HepG2 (cell line): ENCODE data around the gene LYPD1. TPM values are rescaled to one million over a fixed set of nuclear protein-coding genes. Genes with fewer than 3 reads are reported as not detected.

Source experiments
- ADNP ChIP-seq: sonication (generic); formaldehyde crosslinking; IDR thresholded peaks from 2 replicates; pipeline ENCODE4 v1.4.0; 2020; ENCODE audit warnings: missing genetic modification reagents
- FOXC1 ChIP-seq: sonication (generic); formaldehyde crosslinking; IDR thresholded peaks from 2 replicates; pipeline ENCODE4 v1.8.0; 2022; ENCODE audit warnings: mild to moderate bottlenecking, missing genetic modification reagents, borderline replicate concordance
- SIN3A ChIP-seq: IDR thresholded peaks from 2 replicates; pipeline ENCODE4 v1.6.1; 2011; ENCODE audit warnings: low read depth, mild to moderate bottlenecking, control low read depth, low read length, borderline replicate concordance
- ZFP90 ChIP-seq: sonication (generic); formaldehyde crosslinking; IDR thresholded peaks from 2 replicates; pipeline ENCODE4 v1.8.0; 2022; ENCODE audit warnings: missing genetic modification reagents, mild to moderate bottlenecking, inconsistent platforms, borderline replicate concordance
- ZNF225 ChIP-seq: sonication (generic); formaldehyde crosslinking; IDR thresholded peaks from 2 replicates; pipeline ENCODE4 v1.4.0; 2020; ENCODE audit warnings: mild to moderate bottlenecking, missing genetic modification reagents
- ZNF3 ChIP-seq: IDR thresholded peaks from 2 replicates; pipeline ENCODE4 v1.7.0; 2017; ENCODE audit warnings: inconsistent platforms
- ZNF383 ChIP-seq: sonication (generic); formaldehyde crosslinking; IDR thresholded peaks from 2 replicates; pipeline ENCODE4 v1.4.0; 2020; ENCODE audit warnings: missing genetic modification reagents, mild to moderate bottlenecking, borderline replicate concordance
- polyA plus RNA-seq, 8 experiments: library from polyadenylated mRNA; depleted of rRNA in 3 of 8; stranded (reverse) in 7 of 8; unstranded in 1 of 8; fragments of >200 nt; fragmentation: Illumina TruSeq in 4 of 8; extraction: Trizol in 4 of 8; gene quantifications; 2 replicates each; pipeline versions ENCODE4 v1.2.1 to v1.2.3, GENCODE V29; 2011 to 2016; ENCODE audit warnings: low read depth in 4 of 8, missing spikeins in 1 of 8, mixed read lengths in 1 of 8; ENCODE audit not compliant: insufficient read depth in 1 of 8
- total RNA-seq, 5 experiments: library from RNA; depleted of rRNA; stranded (reverse); fragments of >200 nt; fragmentation: Illumina TruSeq; extraction: Trizol; gene quantifications; 2 replicates each; pipeline ENCODE4 v1.2.3, GENCODE V29; 2016; ENCODE audit warnings: low read depth in 1 of 5
- TF ChIP-seq, protein P1 (sequence below): sonication (generic); formaldehyde crosslinking; IDR thresholded peaks from 2 replicates; pipeline ENCODE4 v1.4.0; 2020; ENCODE audit warnings: missing genetic modification reagents
- TF ChIP-seq, protein P2 (sequence below): IDR thresholded peaks from 2 replicates; pipeline ENCODE4 v1.6.1; 2012; ENCODE audit warnings: low read depth, low read length, improper control_type of control experiment

LYPD1 gene
- total and polyA plus RNA-seq, 2 of the 13 experiments (the other 11 are each of a cell fraction or from before 2014, with no cell fraction given), result not detected

DNA sequence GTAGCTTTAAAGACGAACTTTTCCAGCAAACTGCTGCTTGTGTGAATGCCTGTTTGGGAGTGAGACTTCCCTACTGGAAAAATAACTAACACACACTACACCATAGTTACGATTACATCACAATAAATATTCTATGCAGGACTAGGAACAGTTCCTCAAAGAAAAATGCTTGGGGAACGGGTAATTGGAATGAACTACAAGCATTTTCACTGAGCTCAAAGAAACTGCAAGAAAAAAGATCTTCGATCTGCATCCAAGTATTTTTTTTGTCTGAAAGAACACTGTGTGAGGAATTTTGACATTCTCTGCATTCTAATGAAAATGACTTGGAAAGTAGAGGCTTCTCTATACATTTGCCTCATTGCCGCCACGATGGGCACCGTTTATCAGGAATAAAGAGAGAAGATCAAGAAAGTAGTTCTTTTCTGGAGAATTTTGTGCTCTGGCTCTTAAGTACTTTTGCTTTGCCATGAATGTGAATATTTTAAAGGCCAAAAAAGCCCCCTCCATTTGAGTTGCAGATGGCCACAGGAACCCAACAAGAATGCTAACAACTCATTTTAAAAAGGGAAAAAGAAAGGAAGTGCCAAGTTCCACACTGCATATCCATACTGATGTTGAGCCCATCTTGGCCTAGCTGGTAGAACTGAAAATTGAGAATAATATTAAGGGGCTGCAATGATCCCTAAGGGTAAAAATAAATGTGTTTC is 13.6 kb downstream of the LYPD1 start (continued):
- TF ChIP-seq, protein P1, sequence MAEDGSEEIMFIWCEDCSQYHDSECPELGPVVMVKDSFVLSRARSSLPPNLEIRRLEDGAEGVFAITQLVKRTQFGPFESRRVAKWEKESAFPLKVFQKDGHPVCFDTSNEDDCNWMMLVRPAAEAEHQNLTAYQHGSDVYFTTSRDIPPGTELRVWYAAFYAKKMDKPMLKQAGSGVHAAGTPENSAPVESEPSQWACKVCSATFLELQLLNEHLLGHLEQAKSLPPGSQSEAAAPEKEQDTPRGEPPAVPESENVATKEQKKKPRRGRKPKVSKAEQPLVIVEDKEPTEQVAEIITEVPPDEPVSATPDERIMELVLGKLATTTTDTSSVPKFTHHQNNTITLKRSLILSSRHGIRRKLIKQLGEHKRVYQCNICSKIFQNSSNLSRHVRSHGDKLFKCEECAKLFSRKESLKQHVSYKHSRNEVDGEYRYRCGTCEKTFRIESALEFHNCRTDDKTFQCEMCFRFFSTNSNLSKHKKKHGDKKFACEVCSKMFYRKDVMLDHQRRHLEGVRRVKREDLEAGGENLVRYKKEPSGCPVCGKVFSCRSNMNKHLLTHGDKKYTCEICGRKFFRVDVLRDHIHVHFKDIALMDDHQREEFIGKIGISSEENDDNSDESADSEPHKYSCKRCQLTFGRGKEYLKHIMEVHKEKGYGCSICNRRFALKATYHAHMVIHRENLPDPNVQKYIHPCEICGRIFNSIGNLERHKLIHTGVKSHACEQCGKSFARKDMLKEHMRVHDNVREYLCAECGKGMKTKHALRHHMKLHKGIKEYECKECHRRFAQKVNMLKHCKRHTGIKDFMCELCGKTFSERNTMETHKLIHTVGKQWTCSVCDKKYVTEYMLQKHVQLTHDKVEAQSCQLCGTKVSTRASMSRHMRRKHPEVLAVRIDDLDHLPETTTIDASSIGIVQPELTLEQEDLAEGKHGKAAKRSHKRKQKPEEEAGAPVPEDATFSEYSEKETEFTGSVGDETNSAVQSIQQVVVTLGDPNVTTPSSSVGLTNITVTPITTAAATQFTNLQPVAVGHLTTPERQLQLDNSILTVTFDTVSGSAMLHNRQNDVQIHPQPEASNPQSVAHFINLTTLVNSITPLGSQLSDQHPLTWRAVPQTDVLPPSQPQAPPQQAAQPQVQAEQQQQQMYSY, result no peak
- no peak for TF ChIP-seq SIN3A
- no peak for TF ChIP-seq FOXC1 (CRISPR knock-in tag)
- no peak for TF ChIP-seq ZNF3 (CRISPR knock-in tag)
- no peak for TF ChIP-seq ZNF383 (CRISPR knock-in tag)
- TF ChIP-seq, protein P2, sequence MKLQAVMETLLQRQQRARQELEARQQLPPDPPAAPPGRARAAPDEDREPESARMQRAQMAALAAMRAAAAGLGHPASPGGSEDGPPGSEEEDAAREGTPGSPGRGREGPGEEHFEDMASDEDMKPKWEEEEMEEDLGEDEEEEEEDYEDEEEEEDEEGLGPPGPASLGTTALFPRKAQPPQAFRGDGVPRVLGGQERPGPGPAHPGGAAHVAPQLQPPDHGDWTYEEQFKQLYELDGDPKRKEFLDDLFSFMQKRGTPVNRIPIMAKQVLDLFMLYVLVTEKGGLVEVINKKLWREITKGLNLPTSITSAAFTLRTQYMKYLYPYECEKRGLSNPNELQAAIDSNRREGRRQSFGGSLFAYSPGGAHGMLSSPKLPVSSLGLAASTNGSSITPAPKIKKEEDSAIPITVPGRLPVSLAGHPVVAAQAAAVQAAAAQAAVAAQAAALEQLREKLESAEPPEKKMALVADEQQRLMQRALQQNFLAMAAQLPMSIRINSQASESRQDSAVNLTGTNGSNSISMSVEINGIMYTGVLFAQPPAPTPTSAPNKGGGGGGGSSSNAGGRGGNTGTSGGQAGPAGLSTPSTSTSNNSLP, result no peak
- TF ChIP-seq ADNP, result no peak
- no peak for TF ChIP-seq ZNF225 (CRISPR knock-in tag)
- TF ChIP-seq ZFP90 (CRISPR knock-in tag), result no peak
